Activated T-helper 1 cell treated with anti-CD3 and anti-CD28 coated beads, Interleukin-2, amount 50 U/mL, for 16 hours (primary cell): Measurements from ENCODE around the gene KLC4.

Source experiments
- DNase-seq, 2 donors: peaks; one replicate each; pipeline ENCODE4 v3.0.0-alpha.2; 2020; ENCODE audit warnings: low read depth in 1 of 2, low spot score in 1 of 2

KLC4 gene

GRCh38 chr6:43059168-43060033 is at the start of gene KLC4, which contains the start of gene MRPL2:
KLC4 (plus strand) TSS chr6:43059631; CDS start chr6:43061336, 1,705 bp downstream.
MRPL2 (minus strand) TSS chr6:43059434; CDS start chr6:43059381, 53 bp downstream.
- peak; percentile 94 to 97 for DNase-seq

GRCh38 chr6:43011207-43011606 is 48.2 kb upstream of the KLC4 start:
- no peak for DNase-seq

- DNase-seq: no peak
These were observed 47.1 kb upstream of the KLC4 start for GRCh38 chr6:43012364-43012763.

GRCh38 chr6:43013097-43013842 is 46.2 kb upstream of the KLC4 start:
- DNase-seq: no peak

GRCh38 chr6:43013843-43014433 is 45.5 kb upstream of the KLC4 start, which contains the start of the genes KLHDC3 and MEA1:
KLHDC3 (plus strand) TSS chr6:43014249; CDS start chr6:43017193, 2,944 bp downstream.
MEA1 (minus strand) TSS chr6:43013946; CDS start chr6:43013813, 133 bp downstream.
- peak; percentile 95 to 98 for DNase-seq

- no peak for DNase-seq
These were observed 45.0 kb upstream of the KLC4 start for GRCh38 chr6:43014434-43014909.

GRCh38 chr6:43016176-43016942 is 43.1 kb upstream of the KLC4 start:
- no peak for DNase-seq

- DNase-seq: no peak
These were observed 42.5 kb upstream of the KLC4 start for GRCh38 chr6:43016943-43017334.

GRCh38 chr6:43019152-43019551 is 40.3 kb upstream of the KLC4 start:
- no peak for DNase-seq

GRCh38 chr6:43020052-43020705 is 39.3 kb upstream of the KLC4 start:
- DNase-seq: no peak

GRCh38 chr6:43020847-43021246 is 38.6 kb upstream of the KLC4 start:
- no peak for DNase-seq

GRCh38 chr6:43021270-43022047 is 38.0 kb upstream of the KLC4 start, which contains the start of gene RRP36:
RRP36 (plus strand) TSS chr6:43021623; CDS start chr6:43021655, 32 bp downstream.
- peak; percentile 33 to 66 for DNase-seq

- no peak for DNase-seq
These were observed 35.0 kb upstream of the KLC4 start for GRCh38 chr6:43024436-43024835.

- DNase-seq: no peak
These were observed 33.1 kb upstream of the KLC4 start for GRCh38 chr6:43026365-43026764.

- no peak for DNase-seq
These were observed 30.3 kb upstream of the KLC4 start for GRCh38 chr6:43029120-43029519.

- no peak for DNase-seq
These were observed 27.1 kb upstream of the KLC4 start for GRCh38 chr6:43032326-43032725.

- no peak for DNase-seq
These were observed 25.8 kb upstream of the KLC4 start for GRCh38 chr6:43033496-43034189.

GRCh38 chr6:43034190-43034525 is 25.3 kb upstream of the KLC4 start:
- DNase-seq: no peak
